ENCODE measurements around the gene ACTL6B. TPM values are rescaled to one million over a fixed set of nuclear protein-coding genes. Genes with fewer than 3 reads are reported as not detected.
"Not testable (repeated sequence)": the region's sequence is repeated elsewhere in the genome, so short reads cannot be mapped to it uniquely, and the experiment has no call there.

ACTL6B gene
- total RNA-seq = not detected

DNA sequence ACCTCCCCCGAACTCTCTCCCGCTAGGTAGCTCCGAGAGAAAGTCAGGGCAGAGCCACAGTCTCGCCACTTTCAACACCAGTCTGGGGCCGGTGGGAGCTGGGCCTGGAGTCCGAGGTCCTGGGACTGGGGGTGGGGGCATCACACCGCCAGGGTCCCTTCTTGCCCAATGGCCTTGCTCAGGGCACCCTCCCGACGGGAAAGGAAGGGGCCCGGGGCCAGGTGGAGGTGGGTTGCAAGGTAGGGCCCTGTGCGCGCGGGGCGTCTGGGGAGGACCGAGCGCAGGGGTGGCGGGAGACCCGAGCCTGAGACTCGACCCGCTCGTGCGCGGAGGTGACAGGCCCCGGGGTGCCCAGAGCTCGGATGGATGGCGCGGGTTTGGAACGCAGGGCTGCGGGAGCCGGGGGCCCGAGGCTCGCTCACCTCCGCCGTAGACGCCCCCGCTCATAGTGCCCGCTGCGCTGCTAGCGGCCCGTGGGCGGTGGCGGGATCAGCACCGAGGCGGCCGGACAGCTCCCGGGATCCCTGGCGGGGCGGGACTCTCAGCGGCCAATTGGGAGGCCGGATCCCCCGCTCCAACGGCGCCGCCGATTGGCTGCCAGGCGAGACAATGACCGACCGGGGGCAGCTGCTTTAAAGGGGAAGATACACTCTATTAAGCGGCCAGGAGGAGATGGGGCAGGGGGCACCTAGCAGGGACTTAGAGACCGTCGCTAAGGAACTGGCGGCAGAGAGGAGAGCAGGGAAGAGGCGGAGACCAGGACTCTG is at the start of gene ACTL6B:
Gene ACTL6B, minus strand, starts transcription at position 541 of the 767 bp plus-strand sequence. Its CDS starts 94 bp downstream, at position 447.
- Mint-ChIP-seq H3K9me3 (no peaks in the 10 kb centered on the region), H3K4me1 (ENCODE audit: low read depth) (no peaks in the 10 kb centered on the region), H3K36me3 (ENCODE audit: insufficient read depth in 2 of 2) (no peaks in the 10 kb centered on the region), H3K4me3 (peak within 1 kb of the TSS in 1 of 2 donors; percentile 27), H3K27ac (no peak within 1 kb of the TSS), H3K27me3 (ENCODE audit: low read depth) (peaks cover 40% of the 10 kb centered on the region)
- DNase-seq (peak; percentile 67 to 69), ATAC-seq (replicated peaks in 1 of 2) (peak; percentile 64 to 76)

DNA sequence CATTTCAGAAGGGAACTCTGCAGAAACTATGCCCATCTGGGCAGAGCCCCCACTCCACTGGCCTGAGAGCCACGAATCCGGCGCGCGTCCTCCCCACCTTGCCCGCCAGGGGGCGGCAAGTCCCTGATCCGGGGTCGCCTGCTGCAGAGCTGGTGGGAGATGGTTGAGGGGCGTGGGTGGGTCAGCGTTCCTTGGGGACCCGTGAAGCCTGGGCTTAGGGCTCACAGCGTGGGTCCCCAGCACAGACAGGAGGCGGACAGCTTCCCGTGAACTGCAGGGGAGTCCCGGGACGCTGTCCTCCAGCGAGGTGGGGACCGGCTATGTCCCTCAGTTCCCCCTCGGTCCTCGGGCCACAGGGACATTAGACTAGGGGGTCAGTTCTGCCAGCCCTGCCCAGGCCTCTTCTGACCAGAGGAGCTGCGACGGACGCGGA is 49.1 kb upstream of the ACTL6B start:
- peak overlapping the region; percentile 97 to 99 for H3K4me3 Mint-ChIP-seq
- no peaks in the 10 kb centered on the region for H3K9me3 Mint-ChIP-seq
- DNase-seq = peak; percentile 84 to 89
- H3K27me3 Mint-ChIP-seq (ENCODE audit: low read depth) = no peaks in the 10 kb centered on the region
- H3K36me3 Mint-ChIP-seq (ENCODE audit: insufficient read depth in 2 of 2) = peaks cover 2 to 5% of the 10 kb centered on the region in 2 donors
- peak; percentile 64 to 65 for ATAC-seq (replicated peaks in 1 of 2)
- peaks cover 16% of the 10 kb centered on the region for H3K4me1 Mint-ChIP-seq (ENCODE audit: low read depth)
- H3K27ac Mint-ChIP-seq = peak overlapping the region; percentile 98

DNA sequence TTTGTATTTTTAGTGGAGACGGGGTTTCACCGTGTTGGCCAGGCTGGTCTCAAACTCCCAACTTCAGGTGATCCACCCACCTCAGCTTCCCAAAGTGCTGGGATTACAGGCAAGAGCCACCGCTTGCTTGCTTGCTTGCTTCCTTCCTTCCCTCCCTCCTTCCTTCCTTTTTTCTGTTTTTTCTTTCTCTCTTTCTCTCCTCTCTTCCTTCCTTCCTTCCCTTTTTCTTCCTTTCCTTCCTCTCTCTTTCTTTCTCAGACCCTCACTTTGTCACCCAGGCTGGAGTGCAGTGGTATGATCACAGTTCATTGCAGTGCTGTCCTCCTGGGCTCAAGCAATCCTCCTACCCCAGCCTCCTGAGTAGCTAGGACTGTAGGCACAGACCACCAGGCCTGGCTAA is 44.8 kb upstream of the ACTL6B start:
- H3K4me3 Mint-ChIP-seq; ATAC-seq (replicated peaks in 1 of 2); H3K36me3 Mint-ChIP-seq (ENCODE audit: insufficient read depth in 2 of 2); DNase-seq; H3K4me1 Mint-ChIP-seq (ENCODE audit: low read depth); H3K27me3 Mint-ChIP-seq (ENCODE audit: low read depth); H3K9me3 Mint-ChIP-seq; H3K27ac Mint-ChIP-seq: not testable (repeated sequence)

DNA sequence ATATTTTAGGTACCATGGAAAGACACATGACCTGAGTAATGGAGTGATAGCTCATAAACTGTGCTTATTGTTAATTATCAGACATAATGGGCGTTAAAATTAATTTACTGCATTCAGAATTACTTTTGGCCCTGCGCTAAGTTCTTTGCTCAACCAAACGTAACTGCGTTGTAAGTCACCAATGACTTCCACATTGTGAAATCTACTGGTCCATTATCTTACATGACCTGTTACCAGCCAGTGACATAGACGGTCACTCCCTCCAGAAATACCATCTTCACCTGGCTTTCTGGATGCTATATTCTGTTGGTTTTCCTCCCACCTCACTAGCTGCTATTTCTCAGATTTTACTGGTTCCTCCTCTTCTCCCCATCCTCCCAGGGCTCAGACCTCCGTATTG is 42.8 kb upstream of the ACTL6B start:
- Mint-ChIP-seq H3K27me3 (ENCODE audit: low read depth) (peaks cover 5% of the 10 kb centered on the region), H3K36me3 (ENCODE audit: insufficient read depth in 2 of 2) (no peaks in the 10 kb centered on the region), H3K4me3 (no peak overlapping the region), H3K27ac (no peak overlapping the region), H3K4me1 (ENCODE audit: low read depth) (peaks cover 14% of the 10 kb centered on the region), H3K9me3 (no peaks in the 10 kb centered on the region)
- DNase-seq (no peak), ATAC-seq (replicated peaks in 1 of 2) (no peak)

DNA sequence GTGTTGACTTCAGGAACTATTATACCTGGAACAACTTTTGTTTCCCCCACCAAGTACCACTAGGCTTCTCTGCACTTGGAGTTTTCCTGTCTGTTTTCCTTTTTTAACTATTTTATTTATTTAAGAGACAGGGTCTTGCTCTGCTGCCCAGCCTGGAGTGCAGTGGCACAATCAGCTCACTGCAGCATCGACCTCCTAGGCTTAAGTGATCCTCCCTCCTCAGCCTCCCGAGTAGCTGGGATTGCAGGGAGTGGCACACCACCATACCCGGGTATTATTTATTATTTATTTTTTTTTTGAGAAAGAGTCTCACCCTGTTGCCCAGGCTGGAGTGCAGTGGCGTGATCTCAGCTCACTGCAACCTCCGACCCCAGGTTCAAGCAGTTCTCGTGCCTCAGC is 39.9 kb upstream of the ACTL6B start:
- peaks cover 5% of the 10 kb centered on the region for H3K27me3 Mint-ChIP-seq (ENCODE audit: low read depth)
- peaks cover 34% of the 10 kb centered on the region for H3K4me1 Mint-ChIP-seq (ENCODE audit: low read depth)
- peaks cover 6% of the 10 kb centered on the region in 2 donors for H3K36me3 Mint-ChIP-seq (ENCODE audit: insufficient read depth in 2 of 2)
- H3K4me3 Mint-ChIP-seq = peak overlapping the region; percentile 77 to 82
- H3K9me3 Mint-ChIP-seq = no peaks in the 10 kb centered on the region
- H3K27ac Mint-ChIP-seq = no peak overlapping the region
- DNase-seq = no peak
- no peak for ATAC-seq (replicated peaks in 1 of 2)

DNA sequence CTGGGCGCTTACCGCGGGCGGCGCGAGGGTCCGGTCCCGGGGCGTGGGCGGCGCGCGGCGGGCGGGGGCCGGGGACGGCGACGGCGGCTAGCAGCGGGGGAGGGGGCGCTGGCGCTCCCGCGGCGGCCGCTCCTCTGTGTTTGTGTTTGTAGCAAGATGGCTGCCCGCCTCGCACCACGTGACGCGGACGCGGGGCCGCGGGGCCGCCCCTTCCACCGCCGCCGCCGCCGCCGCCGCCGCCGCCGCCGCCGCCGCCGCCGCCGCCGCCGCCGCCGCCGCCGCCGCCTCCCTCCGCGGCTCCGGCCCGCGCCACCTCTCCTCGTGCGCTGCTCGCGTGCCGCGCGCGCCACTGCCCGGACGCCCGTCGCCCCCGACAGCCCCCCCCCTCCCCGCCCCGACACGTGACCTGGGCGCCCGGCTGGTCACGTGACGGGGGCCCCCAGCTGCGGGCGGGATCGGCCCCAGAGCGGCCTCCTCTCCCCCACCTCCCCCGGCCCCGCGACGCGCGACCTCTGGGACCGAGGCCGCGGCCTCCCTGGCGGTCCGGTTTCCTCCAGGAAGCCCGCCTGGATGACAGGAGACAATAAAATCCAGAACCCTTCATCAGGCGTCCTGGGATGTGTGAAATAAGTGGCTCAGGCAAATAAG is 38.0 kb upstream of the ACTL6B start, which contains the start of gene GIGYF1:
Gene GIGYF1, minus strand, starts transcription at position 153 of the 648 bp plus-strand sequence. CDS start 6,012 bp downstream, outside the sequence.
- H3K36me3 Mint-ChIP-seq (ENCODE audit: insufficient read depth in 2 of 2) = peaks cover 6% of the 10 kb centered on the region in 2 donors
- peak within 1 kb of the TSS; percentile 98 for H3K4me3 Mint-ChIP-seq
- no peaks in the 10 kb centered on the region for H3K27me3 Mint-ChIP-seq (ENCODE audit: low read depth)
- peaks cover 40% of the 10 kb centered on the region for H3K4me1 Mint-ChIP-seq (ENCODE audit: low read depth)
- peak within 1 kb of the TSS; percentile 79 for H3K27ac Mint-ChIP-seq
- DNase-seq = peak; percentile 80 to 82
- H3K9me3 Mint-ChIP-seq = no peaks in the 10 kb centered on the region
- peak; percentile 75 for ATAC-seq (replicated peaks in 1 of 2)

DNA sequence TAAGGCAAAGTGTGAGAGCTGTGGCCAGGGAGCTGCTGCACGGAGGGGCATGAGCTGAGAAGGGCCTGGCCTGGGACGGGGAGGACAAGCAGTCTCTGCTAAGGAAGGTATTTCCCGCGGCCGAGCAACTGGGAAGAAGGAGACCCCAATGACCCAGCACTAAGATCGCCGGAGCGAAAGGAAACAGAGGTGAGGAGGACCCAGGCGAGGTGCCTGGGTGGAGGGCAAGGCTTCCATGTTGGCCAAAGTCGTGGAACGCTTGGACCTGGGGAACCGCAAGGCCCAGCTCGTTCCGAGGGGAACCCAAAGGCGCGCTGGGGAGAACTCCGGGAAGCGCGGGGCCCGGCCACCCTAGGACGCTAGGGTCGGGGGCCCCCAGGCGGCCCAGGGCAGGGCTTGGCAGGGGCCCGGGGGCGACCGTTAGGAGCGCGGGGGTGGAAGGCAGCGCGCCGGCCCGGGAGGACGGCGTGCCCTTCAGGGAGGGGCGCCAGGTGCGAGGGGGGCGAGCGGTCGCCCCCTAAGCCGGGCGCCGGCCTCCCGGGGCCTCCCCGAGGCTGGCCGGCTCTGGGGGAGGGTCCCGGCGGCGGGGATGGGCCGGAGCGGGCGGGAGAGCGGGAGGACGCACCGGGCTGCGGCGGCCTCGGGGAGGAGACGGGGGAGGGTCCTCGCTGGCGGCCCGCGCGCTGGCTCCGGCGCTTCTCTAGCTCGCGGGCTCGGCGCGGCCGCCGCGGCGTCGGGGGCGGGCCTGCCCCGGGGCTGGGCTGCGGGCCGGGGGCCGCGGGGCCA is 37.3 kb upstream of the ACTL6B start:
- no peaks in the 10 kb centered on the region for H3K27me3 Mint-ChIP-seq (ENCODE audit: low read depth)
- DNase-seq (peak in 1 of 2 donors; percentile 39), ATAC-seq (replicated peaks in 1 of 2) (peak; percentile 57 to 66)
- H3K4me1 Mint-ChIP-seq (ENCODE audit: low read depth) = peaks cover 44% of the 10 kb centered on the region
- peak overlapping the region; percentile 60 for H3K27ac Mint-ChIP-seq
- H3K9me3 Mint-ChIP-seq = no peaks in the 10 kb centered on the region
- H3K4me3 Mint-ChIP-seq = peak overlapping the region; percentile 98
- peaks cover 6% of the 10 kb centered on the region in 2 donors for H3K36me3 Mint-ChIP-seq (ENCODE audit: insufficient read depth in 2 of 2)

DNA sequence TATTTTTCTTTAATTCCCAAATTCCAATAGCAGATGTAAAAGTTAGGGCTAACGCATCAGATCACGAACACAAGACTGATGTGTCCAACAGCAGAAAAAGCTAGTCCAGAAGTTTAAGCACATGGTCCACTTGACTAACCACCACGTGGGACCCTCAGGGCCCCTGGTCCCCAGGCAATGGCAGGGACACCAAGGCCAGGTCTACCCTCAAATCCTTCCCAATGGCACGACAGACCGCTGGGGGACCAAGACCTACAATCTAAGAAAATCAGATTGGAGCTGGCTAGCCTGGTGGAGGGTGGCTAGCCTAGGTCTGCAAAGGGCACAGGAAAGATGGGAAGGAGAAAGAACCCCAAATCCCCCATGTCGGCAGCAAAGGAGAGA is 36.3 kb upstream of the ACTL6B start:
- Mint-ChIP-seq H3K4me3 (peak overlapping the region; percentile 98), H3K27me3 (ENCODE audit: low read depth) (no peaks in the 10 kb centered on the region), H3K27ac (peak overlapping the region; percentile 60), H3K9me3 (no peaks in the 10 kb centered on the region), H3K36me3 (ENCODE audit: insufficient read depth in 2 of 2) (peaks cover 6% of the 10 kb centered on the region in 2 donors), H3K4me1 (ENCODE audit: low read depth) (peaks cover 49% of the 10 kb centered on the region)
- DNase-seq = no peak
- ATAC-seq (replicated peaks in 1 of 2) = no peak

DNA sequence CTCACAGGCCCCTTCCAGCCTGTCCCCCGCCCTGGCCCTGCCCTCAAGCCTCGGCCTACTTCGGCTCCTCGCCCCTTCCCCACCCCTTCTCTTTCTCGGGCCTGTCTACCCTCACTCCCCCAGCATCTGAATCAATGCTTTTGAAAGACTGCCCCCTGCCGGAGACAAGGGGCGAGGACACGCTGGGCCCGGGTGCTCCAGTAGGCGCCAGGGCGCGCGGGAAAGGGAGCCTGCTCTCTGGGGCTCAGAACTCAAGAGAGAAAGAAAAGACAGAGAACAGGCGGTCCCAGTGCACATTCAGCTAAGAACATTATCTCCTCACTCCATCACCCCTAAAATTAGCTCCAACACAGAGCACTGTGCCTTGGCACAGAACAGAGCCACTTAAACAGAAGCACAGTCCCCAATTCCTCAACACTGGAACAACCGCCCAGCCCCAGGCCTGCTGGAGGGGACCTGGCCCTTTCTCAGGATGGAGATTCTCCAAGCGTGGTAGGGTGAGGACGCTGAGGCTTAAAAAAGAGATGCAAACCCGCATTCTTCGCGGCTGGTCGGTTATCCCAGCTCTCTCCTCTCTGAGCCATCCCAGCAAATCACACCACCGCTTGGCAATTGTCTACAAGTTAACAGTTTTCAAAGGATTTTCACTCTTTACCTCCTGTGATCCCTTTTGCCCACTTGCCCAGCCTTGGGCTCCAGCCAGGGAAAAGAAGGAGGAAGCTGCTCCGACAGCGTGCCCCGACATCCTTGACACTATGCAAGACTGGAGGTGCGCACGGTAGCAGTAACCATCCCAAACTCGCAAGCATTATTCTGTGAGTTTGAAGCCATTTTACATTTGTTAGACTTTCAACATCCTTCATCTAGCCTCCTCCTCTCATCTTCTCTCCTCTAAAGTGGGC is 35.7 kb upstream of the ACTL6B start:
- Mint-ChIP-seq H3K9me3 (no peaks in the 10 kb centered on the region), H3K4me1 (ENCODE audit: low read depth) (peaks cover 49% of the 10 kb centered on the region), H3K27ac (no peak overlapping the region), H3K27me3 (ENCODE audit: low read depth) (no peaks in the 10 kb centered on the region), H3K4me3 (peak overlapping the region; percentile 98), H3K36me3 (ENCODE audit: insufficient read depth in 2 of 2) (peaks cover 6 to 7% of the 10 kb centered on the region in 2 donors)
- DNase-seq (peak; percentile 83 to 86), ATAC-seq (replicated peaks in 1 of 2) (peak; percentile 72)

DNA sequence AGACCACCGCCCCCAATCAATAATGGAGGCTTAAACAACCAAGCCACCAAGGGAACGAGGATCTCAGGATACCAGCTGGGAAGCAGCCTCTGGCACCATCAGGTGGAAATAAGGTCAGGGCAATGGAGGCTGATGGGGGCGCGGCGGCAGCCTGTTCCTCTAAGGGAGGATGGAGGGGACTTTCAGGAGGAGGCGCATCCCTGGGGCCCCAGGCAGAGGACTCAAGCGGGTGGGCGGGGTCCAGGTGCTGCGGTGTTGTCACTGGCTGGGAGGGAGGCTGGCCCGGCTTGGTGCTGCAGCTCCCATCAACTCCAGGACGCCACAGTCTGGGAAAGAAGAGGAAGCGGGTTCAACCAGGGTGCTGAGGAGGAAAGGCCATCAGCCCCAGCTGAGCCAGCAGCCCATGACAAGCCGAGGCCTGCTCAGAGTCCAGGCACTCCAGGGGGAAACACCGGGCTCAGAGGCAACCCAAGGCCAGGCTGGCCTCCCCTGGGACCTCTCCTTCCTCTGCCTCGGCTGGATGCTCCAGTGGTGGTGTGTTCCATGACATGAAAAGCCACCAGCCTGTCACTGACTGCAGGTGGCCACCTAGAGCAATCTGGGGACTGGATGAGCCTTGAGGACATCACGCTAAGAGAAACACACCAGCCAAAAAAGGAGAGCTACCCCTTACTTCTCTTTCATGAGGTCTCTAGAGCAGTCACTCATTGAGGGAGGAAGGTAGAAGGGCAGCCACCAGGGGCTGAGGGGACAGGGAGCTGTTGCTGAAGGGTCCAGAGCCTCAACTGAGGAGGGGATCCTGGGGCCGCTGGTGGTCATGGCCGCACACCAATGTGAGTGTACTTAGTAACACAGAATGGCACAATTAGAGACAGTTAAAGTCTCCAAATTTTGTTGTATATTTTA is 33.2 kb upstream of the ACTL6B start:
- H3K36me3 Mint-ChIP-seq (ENCODE audit: insufficient read depth in 2 of 2) = peaks cover 6 to 8% of the 10 kb centered on the region in 2 donors
- no peak overlapping the region for H3K27ac Mint-ChIP-seq
- H3K4me3 Mint-ChIP-seq = no peak overlapping the region
- peaks cover 35% of the 10 kb centered on the region for H3K4me1 Mint-ChIP-seq (ENCODE audit: low read depth)
- H3K9me3 Mint-ChIP-seq = no peaks in the 10 kb centered on the region
- H3K27me3 Mint-ChIP-seq (ENCODE audit: low read depth) = no peaks in the 10 kb centered on the region
- ATAC-seq (replicated peaks in 1 of 2) = no peak
- no peak for DNase-seq

DNA sequence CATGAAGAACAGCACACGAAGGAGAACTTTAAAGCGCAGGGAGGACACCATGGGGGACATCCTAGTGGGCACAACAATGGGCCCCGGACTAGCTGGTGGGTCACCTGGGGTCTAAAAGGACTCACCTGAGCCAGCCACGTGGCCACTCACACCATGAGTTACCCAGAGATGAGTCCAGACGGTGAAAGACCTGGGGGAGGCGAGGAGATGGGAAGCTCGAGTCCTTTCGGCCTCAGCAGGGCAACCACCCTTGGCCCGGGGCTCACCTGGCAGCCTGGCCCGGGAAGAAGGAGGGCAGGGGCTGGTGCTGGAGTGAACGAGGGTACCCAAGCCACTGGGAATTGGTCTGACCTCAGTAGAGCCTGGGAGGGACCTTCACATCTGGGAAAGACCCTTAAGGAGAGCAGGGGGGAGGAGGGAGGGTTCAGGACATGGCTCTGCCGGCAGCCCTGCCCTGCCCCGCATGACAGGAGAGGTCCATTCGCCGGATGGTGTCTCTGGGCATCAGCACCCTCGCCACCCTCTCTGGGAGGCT is 32.1 kb upstream of the ACTL6B start:
- Mint-ChIP-seq H3K27me3 (ENCODE audit: low read depth) (no peaks in the 10 kb centered on the region), H3K27ac (no peak overlapping the region), H3K4me3 (no peak overlapping the region), H3K36me3 (ENCODE audit: insufficient read depth in 2 of 2) (peaks cover 6 to 8% of the 10 kb centered on the region in 2 donors), H3K9me3 (no peaks in the 10 kb centered on the region), H3K4me1 (ENCODE audit: low read depth) (peaks cover 36% of the 10 kb centered on the region)
- DNase-seq (no peak), ATAC-seq (replicated peaks in 1 of 2) (no peak)

Data from activated T-cell treated with anti-CD3 and anti-CD28 coated beads, Interleukin-2, amount 50 U/mL, for 72 hours (primary cell).